ENCODE results near the gene RBM18.

RBM18 gene

DNA sequence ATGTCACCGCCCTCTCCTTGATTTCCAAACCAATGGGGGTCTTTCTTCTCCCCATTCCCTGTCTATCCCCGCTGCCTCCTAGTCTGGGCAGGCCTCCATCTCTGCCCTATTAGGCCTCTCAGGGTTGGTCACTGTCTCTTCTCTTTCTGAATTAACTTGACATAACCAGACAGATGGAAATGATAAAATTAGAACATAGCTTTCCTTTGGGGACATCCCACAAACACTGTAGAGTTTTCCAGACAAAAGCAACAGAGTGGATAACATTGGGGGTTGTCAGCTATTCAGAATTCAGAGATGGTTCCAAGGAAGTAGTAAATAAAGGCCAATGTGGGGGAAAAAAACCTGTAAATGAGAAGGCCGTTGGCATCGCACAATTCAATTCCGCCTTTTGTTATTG lies 60.6 kb downstream of the RBM18 start:
- no peak for DNase-seq (ENCODE audit: low spot score)

GRCh38 chr9:122202111-122202510 lies 62.5 kb downstream of the RBM18 start:
- DNase-seq (ENCODE audit: low spot score): no peak

DNA sequence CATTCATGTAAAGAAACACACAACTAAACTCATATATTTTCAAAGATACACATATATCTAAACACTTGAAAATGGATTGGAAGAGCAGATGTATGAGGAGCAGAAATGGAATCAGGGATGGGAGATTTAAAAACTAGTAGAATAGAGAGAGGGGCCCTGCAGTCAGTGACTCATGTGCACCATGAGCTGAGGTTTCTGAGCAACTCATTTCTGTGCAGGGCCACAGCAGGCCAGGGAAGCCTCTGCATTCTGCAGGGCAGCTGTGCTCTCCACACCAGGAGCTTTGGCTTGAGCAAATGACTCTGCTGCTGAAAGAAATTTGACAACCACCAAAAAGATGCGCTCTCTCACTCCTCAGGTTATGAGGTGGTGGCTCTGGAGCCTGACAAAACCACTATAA lies 63.0 kb downstream of the RBM18 start:
- peak; percentile 48 for DNase-seq (ENCODE audit: low spot score)

DNA sequence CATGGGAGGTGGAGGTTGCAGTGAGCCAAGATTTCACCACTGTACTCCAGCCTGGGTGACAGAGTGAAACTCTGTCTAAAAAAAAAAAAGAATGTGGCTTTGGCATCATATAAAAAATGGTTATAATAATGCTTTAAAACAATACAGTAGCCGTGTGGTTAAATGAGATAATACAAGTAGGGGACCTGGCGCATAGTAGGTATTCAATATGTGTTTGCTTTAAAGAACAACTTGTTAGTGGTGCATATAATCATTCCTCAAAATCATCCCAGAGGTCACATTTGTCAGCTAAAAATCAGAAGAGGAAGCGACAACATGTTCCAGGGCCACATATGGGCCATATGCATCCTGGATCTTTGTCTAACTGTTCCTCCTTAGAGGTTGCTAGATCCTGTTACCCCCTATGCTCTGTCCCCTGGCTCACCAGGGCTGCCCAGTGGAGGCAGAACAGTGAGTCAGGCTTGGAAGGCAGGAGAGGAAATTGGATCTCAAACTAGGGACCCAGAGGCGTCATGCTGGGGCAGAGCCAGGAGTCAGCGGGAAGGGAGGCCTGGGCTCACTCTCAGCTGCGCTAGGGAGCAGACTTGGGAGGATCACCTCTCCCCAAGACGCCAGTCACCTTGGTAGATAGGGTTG lies 63.6 kb downstream of the RBM18 start:
- peak; percentile 61 for DNase-seq (ENCODE audit: low spot score)

DNA sequence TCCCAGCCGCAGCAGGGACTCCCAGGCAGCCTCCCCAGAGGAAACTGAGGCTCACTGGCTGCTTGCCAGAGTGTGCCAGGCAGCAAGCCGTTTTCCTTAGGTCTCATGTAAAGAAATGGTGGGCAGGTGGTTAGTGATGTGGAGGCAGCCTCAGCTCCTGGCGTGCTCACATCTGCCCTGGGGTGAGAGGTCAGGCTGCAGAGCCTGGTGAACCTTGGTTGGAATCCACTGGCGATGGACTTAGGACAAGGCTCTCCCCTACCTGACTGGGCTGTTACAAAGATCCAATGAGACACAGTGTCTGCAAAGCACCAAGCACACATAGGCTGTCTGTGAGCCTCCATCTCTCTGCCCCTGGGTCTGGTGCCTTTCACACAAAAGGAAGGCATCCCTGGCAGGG lies 66.8 kb downstream of the RBM18 start:
- no peak for DNase-seq (ENCODE audit: low spot score)

GRCh38 chr9:122197426-122197825 lies 67.2 kb downstream of the RBM18 start:
- DNase-seq (ENCODE audit: low spot score): no peak

- no peak for DNase-seq (ENCODE audit: low spot score)
Measured at GRCh38 chr9:122195875-122196274, 68.8 kb downstream of the RBM18 start.

GRCh38 chr9:122193651-122194050 lies 71.0 kb downstream of the RBM18 start:
- no peak for DNase-seq (ENCODE audit: low spot score)

GRCh38 chr9:122192914-122193525 lies 71.6 kb downstream of the RBM18 start:
- DNase-seq (ENCODE audit: low spot score): no peak

- DNase-seq (ENCODE audit: low spot score): no peak
Measured at GRCh38 chr9:122192261-122192875, 72.3 kb downstream of the RBM18 start.

- no peak for DNase-seq (ENCODE audit: low spot score)
Measured at GRCh38 chr9:122191584-122191983, 73.1 kb downstream of the RBM18 start.

DNA sequence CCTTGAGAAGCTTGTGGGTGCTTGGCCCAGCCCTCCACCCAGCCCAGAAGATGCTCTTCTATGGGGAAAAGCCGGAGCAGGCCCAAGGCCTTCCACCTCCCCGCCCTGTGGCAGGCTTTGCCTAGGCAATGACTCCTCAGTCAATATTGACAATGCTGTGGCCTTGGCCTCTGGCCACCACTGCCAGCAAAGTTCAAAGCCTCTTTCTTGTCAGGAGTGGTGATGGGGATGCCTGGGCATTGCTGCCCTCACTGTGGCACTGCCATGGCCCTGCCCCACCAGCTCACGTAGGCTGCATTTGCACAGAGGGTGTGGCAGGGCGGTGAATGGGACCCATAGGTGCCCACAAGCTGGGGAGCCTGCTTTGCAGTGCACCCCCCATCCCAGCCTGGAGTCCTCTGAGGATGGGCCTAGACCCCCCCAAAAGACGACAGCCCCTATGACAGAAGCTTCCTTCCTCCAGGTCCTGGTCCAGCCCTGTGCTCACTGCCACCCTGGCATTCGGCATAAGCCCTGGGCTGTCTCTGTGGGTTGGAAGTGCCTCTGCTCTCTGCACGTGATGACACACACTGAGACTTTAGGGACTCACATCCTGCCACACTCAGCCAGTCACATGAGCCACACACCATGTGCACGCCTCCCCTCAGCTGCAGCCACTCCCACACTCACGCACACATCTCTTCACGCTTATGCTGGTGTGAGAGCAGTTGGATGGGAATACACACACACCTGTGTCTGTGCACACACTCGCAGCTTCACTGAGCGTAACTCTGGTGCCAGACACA lies 73.9 kb downstream of the RBM18 start:
- DNase-seq (ENCODE audit: low spot score): peak; percentile 77

- DNase-seq (ENCODE audit: low spot score): no peak
Measured at GRCh38 chr9:122188369-122188768, 76.3 kb downstream of the RBM18 start.
